HCT116 (cell line): Measurements from ENCODE around the gene BRIP1. TPM values are rescaled to one million over a fixed set of nuclear protein-coding genes. Genes with fewer than 3 reads are reported as not detected.

Source experiments
- ATAC-seq: fragments of 200-7000 bp; cut with Tn5 transposase; 2 replicates; pipeline ENCODE4 v1.9.1; 2020; ENCODE audit warnings: mild to moderate bottlenecking, moderate library complexity
- BruUV-seq: library from RNA; stranded (reverse); fragments of 400-500 nt; replicated peaks from 2 replicates; lab custom pipeline; 2021; lab: Mats Ljungman, UMichigan
- CTCF ChIA-PET: fragments of 300-600 bp; sonication (Branson Sonifier 250); formaldehyde crosslinking; loops from one replicate; lab custom pipeline; 2021; ENCODE audit warnings: antibody characterized with exemption; lab: Charles Lee
- POLR2A ChIA-PET: fragments of 300-600, 350-600 bp; sonication (Branson Sonifier 250); formaldehyde crosslinking; loops from one replicate; lab custom pipeline; 2021; ENCODE audit warnings: antibody characterized with exemption; lab: Charles Lee
- RAD21 ChIA-PET, 2 experiments: fragments of 300-600 bp; sonication (Branson Sonifier 250); formaldehyde crosslinking; loops; one replicate each; lab custom pipeline; 2023; ENCODE audit warnings: low total read pairs in 2 of 2; ENCODE audit not compliant: uncharacterized antibody in 2 of 2, unreplicated experiment in 2 of 2, low non-redundant PET in 1 of 2; lab: Charles Lee
- DNase-seq: peaks from one replicate; pipeline ENCODE4 v3.0.0-alpha.2; 2010; ENCODE audit warnings: low read depth, low spot score
- H2AFZ ChIP-seq: fragments of 200-600 bp; shearing (Covaris generic), sonication (generic); 2 replicates; pipeline ENCODE4 v1.6.1; 2017; ENCODE audit warnings: low read depth, mixed run types, mixed read lengths, antibody characterized with exemption, low read length; ENCODE audit not compliant: poor library complexity, severe bottlenecking
- H3K27ac ChIP-seq: 2 replicates; pipeline ENCODE4 v1.5.1; 2012; ENCODE audit warnings: low read depth, low read length
- H3K27me3 ChIP-seq: fragments of 200-600 bp; sonication (generic); 2 replicates; pipeline ENCODE4 v1.6.1; 2016; ENCODE audit warnings: mixed run types, low read length, mixed read lengths; ENCODE audit not compliant: insufficient read depth
- H3K36me3 ChIP-seq, 2 experiments: fragments of 200-500 bp in 1 of 2; fragments of 200-600 bp in 1 of 2; sonication (Bioruptor generic) in 1 of 2; sonication (generic) in 1 of 2; 2 replicates each; pipeline versions ENCODE4 v1.5.1 to v1.6.1; 2014 to 2016; ENCODE audit warnings: low read length in 2 of 2, inconsistent platforms in 1 of 2, mixed read lengths in 1 of 2, mixed run types in 1 of 2; ENCODE audit not compliant: insufficient read depth in 2 of 2, control insufficient read depth in 1 of 2
- H3K4me1 ChIP-seq, 2 experiments: fragments of 200-600 bp in 1 of 2; sonication (generic) in 1 of 2; 2 replicates each; pipeline versions ENCODE4 v1.5.1 to v1.6.1; 2012 to 2017; ENCODE audit warnings: low read length in 2 of 2, inconsistent platforms in 1 of 2, mild to moderate bottlenecking in 1 of 2, mixed read lengths in 1 of 2, mixed run types in 1 of 2, moderate library complexity in 1 of 2; ENCODE audit not compliant: insufficient read depth in 2 of 2, control insufficient read depth in 1 of 2
- H3K4me2 ChIP-seq: fragments of 200-600 bp; sonication (generic); 2 replicates; pipeline ENCODE4 v1.6.1; 2017; ENCODE audit warnings: mixed run types, low read length, mixed read lengths
- H3K4me3 ChIP-seq, 2 experiments: fragments of 200-600 bp in 1 of 2; sonication (generic) in 1 of 2; replicated peaks in 1 of 2; 2 replicates each; pipeline ENCODE4 v1.5.1; 2011 to 2016; ENCODE audit warnings: low read length in 2 of 2, control low read depth in 1 of 2, low read depth in 1 of 2, mild to moderate bottlenecking in 1 of 2, mixed read lengths in 1 of 2, mixed run types in 1 of 2
- H3K79me2 ChIP-seq: fragments of 200-600 bp; sonication (generic); 2 replicates; pipeline ENCODE4 v1.6.1; 2017; ENCODE audit warnings: mild to moderate bottlenecking, mixed run types, low read length, moderate library complexity, mixed read lengths; ENCODE audit not compliant: insufficient read depth
- H3K9ac ChIP-seq: fragments of 200-600 bp; sonication (generic); 2 replicates; pipeline ENCODE4 v1.6.1; 2016; ENCODE audit warnings: low read length, mixed read lengths
- H3K9me2 ChIP-seq: fragments of 200-600 bp; sonication (generic), shearing (Covaris generic); 2 replicates; pipeline ENCODE4 v1.6.1; 2017; ENCODE audit warnings: mixed run types, mild to moderate bottlenecking, moderate library complexity; ENCODE audit not compliant: insufficient read depth
- H3K9me3 ChIP-seq, 2 experiments: fragments of 200-500 bp in 1 of 2; fragments of 200-600 bp in 1 of 2; sonication (Bioruptor generic) in 1 of 2; sonication (generic) in 1 of 2; 2 replicates each; pipeline ENCODE4 v1.6.1; 2014 to 2017; ENCODE audit warnings: low read length in 2 of 2, mixed read lengths in 2 of 2, inconsistent platforms in 1 of 2, low read depth in 1 of 2, mild to moderate bottlenecking in 1 of 2, mixed run types in 1 of 2, moderate library complexity in 1 of 2; ENCODE audit not compliant: control insufficient read depth in 1 of 2, insufficient read depth in 1 of 2
- H4K20me1 ChIP-seq: fragments of 200-600 bp; sonication (generic), shearing (Covaris generic); 2 replicates; pipeline ENCODE4 v1.6.1; 2017; ENCODE audit warnings: mixed run types, mild to moderate bottlenecking, moderate library complexity; ENCODE audit not compliant: insufficient read depth
- CBX3 ChIP-seq: IDR thresholded peaks from 2 replicates; pipeline ENCODE4 v1.6.1; 2012; ENCODE audit warnings: low read depth
- CEBPB ChIP-seq: IDR thresholded peaks from 2 replicates; pipeline ENCODE4 v1.6.1; 2012; ENCODE audit warnings: low read depth
- EGR1 ChIP-seq: IDR thresholded peaks from 2 replicates; pipeline ENCODE4 v1.6.1; 2012; ENCODE audit warnings: low read depth
- ELF1 ChIP-seq: IDR thresholded peaks from 2 replicates; pipeline ENCODE4 v1.6.1; 2012; ENCODE audit warnings: low read depth, borderline replicate concordance
- EZH2 ChIP-seq: fragments of 200-600 bp; sonication (generic); IDR thresholded peaks from 2 replicates; pipeline ENCODE4 v1.6.1; 2017; ENCODE audit warnings: antibody characterized with exemption, mixed run types
- EZH2phosphoT487 ChIP-seq: fragments of 200-600 bp; IDR thresholded peaks from 2 replicates; pipeline ENCODE4 v1.6.1; 2018; ENCODE audit warnings: antibody characterized with exemption, borderline replicate concordance
- POLR2A ChIP-seq: IDR thresholded peaks from 2 replicates; pipeline ENCODE4 v1.7.0; 2011; ENCODE audit warnings: borderline replicate concordance; ENCODE audit not compliant: insufficient read depth, insufficient read length; ENCODE audit errors: extremely low read depth
- SIN3A ChIP-seq: IDR thresholded peaks from 2 replicates; pipeline ENCODE4 v1.6.1; 2012; ENCODE audit warnings: low read depth
- SP1 ChIP-seq: IDR thresholded peaks from 2 replicates; pipeline ENCODE4 v1.6.1; 2012; ENCODE audit warnings: low read depth
- SRF ChIP-seq: IDR thresholded peaks from 2 replicates; pipeline ENCODE4 v1.6.1; 2012; ENCODE audit warnings: low read depth
- TCF7L2 ChIP-seq: IDR thresholded peaks from 2 replicates; pipeline ENCODE4 v1.7.0; 2011; ENCODE audit warnings: borderline replicate concordance, inconsistent platforms; ENCODE audit not compliant: insufficient read depth, insufficient read length; ENCODE audit errors: extremely low read depth
- YY1 ChIP-seq: IDR thresholded peaks from 2 replicates; pipeline ENCODE4 v1.6.1; 2011; ENCODE audit warnings: low read length, low read depth, moderate library complexity, mild to moderate bottlenecking; ENCODE audit not compliant: insufficient replicate concordance; ENCODE audit errors: extremely low read depth
- ZFX ChIP-seq: fragments of 450-650 bp; IDR thresholded peaks from 2 replicates; pipeline ENCODE4 v1.6.1; 2017
- ZNF274 ChIP-seq: fragments of 200-500 bp; sonication (Bioruptor generic); IDR thresholded peaks from 2 replicates; pipeline ENCODE4 v1.6.1; 2014; ENCODE audit warnings: mild to moderate bottlenecking, low read depth, low read length, inconsistent platforms
- intact Hi-C: fragments of 100-400 bp; cut with micrococcal nuclease; formaldehyde crosslinking; loops from 2 replicates; pipeline ENCODE4 v1.10.0; 2022
- total RNA-seq: library from RNA; stranded (reverse); gene quantifications from one replicate; pipeline ENCODE4 v1.2.1, GENCODE V29; 2021; ENCODE audit not compliant: unreplicated experiment
- TF ChIP-seq, protein P1 (sequence below): IDR thresholded peaks from 2 replicates; pipeline ENCODE4 v1.6.1; 2012; ENCODE audit warnings: low read depth
- TF ChIP-seq, protein P2 (sequence below): IDR thresholded peaks from 2 replicates; pipeline ENCODE4 v1.6.1; 2012
- TF ChIP-seq, protein P3 (sequence below): IDR thresholded peaks from 2 replicates; pipeline ENCODE4 v1.6.1; 2011; ENCODE audit warnings: mild to moderate bottlenecking, low read length, moderate library complexity; ENCODE audit not compliant: insufficient replicate concordance; ENCODE audit errors: extremely low read depth

The BRIP1 gene
- total RNA-seq, 1 experiment from 2014 or later = 22.2 TPM

DNA sequence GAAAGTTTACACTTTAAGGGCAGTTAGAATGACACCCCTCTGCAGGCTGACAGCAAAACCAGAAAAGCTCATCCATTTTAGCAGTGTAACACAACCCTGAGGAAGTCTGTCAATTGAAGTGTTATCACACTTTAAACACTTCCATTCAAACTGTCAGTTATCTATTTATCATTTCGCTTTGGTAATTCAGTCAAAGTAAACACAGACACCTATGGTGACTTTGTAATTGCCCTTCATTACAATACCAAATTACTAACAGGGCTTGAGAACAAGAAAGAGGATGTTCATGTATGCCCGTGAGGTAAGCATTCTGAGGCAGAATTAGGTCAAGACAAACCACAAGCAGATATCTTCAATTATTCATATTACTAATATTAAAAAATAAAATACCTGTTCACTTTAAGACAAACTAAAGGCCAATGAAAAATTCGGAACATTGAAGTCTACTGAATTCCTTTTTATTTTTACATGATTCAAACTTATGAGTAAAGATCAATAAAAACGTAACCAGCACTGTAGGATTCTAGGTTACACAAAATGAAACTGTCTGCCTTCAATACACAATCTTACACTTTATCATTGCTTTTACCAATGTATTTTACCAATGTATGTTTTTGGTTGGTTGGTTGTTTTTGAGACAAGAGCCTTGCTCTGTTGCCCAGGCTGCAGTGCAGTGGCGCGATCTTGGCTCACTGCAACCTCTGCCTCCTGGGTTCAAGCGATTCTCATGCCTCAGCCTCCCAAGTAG is 57.1 kb downstream of the BRIP1 start:
- RAD21 ChIA-PET = no interaction called here
- TF ChIP-seq ZFX = no peak
- TF ChIP-seq CEBPB = no peak
- TF ChIP-seq ZNF274 = no peak
- no peak for TF ChIP-seq CBX3
- TF ChIP-seq SIN3A = no peak
- TF ChIP-seq SP1 = no peak
- TF ChIP-seq, protein P1, sequence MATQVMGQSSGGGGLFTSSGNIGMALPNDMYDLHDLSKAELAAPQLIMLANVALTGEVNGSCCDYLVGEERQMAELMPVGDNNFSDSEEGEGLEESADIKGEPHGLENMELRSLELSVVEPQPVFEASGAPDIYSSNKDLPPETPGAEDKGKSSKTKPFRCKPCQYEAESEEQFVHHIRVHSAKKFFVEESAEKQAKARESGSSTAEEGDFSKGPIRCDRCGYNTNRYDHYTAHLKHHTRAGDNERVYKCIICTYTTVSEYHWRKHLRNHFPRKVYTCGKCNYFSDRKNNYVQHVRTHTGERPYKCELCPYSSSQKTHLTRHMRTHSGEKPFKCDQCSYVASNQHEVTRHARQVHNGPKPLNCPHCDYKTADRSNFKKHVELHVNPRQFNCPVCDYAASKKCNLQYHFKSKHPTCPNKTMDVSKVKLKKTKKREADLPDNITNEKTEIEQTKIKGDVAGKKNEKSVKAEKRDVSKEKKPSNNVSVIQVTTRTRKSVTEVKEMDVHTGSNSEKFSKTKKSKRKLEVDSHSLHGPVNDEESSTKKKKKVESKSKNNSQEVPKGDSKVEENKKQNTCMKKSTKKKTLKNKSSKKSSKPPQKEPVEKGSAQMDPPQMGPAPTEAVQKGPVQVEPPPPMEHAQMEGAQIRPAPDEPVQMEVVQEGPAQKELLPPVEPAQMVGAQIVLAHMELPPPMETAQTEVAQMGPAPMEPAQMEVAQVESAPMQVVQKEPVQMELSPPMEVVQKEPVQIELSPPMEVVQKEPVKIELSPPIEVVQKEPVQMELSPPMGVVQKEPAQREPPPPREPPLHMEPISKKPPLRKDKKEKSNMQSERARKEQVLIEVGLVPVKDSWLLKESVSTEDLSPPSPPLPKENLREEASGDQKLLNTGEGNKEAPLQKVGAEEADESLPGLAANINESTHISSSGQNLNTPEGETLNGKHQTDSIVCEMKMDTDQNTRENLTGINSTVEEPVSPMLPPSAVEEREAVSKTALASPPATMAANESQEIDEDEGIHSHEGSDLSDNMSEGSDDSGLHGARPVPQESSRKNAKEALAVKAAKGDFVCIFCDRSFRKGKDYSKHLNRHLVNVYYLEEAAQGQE = no peak
- no peak for TF ChIP-seq YY1
- TF ChIP-seq, protein P2, sequence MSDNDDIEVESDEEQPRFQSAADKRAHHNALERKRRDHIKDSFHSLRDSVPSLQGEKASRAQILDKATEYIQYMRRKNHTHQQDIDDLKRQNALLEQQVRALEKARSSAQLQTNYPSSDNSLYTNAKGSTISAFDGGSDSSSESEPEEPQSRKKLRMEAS = no peak
- TF ChIP-seq TCF7L2 = no peak
- TF ChIP-seq EGR1 = no peak
- TF ChIP-seq SRF = no peak
- no peak for TF ChIP-seq ELF1
- no peak for TF ChIP-seq EZH2phosphoT487
- TF ChIP-seq POLR2A = no peak
- TF ChIP-seq EZH2 = no peak
- TF ChIP-seq, protein P3, sequence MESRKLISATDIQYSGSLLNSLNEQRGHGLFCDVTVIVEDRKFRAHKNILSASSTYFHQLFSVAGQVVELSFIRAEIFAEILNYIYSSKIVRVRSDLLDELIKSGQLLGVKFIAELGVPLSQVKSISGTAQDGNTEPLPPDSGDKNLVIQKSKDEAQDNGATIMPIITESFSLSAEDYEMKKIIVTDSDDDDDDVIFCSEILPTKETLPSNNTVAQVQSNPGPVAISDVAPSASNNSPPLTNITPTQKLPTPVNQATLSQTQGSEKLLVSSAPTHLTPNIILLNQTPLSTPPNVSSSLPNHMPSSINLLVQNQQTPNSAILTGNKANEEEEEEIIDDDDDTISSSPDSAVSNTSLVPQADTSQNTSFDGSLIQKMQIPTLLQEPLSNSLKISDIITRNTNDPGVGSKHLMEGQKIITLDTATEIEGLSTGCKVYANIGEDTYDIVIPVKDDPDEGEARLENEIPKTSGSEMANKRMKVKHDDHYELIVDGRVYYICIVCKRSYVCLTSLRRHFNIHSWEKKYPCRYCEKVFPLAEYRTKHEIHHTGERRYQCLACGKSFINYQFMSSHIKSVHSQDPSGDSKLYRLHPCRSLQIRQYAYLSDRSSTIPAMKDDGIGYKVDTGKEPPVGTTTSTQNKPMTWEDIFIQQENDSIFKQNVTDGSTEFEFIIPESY = no peak
- Histone ChIP-seq H2AFZ (no peak overlapping the region), H3K27me3 (no peaks in the 10 kb centered on the region), H3K4me1 (peaks cover 11 to 24% of the 10 kb centered on the region in 2 experiments), H3K9ac (no peak overlapping the region), H3K79me2 (no peaks in the 10 kb centered on the region), H3K9me2 (no peaks in the 10 kb centered on the region), H3K4me2 (peak overlapping the region; percentile 28), H3K27ac (peak overlapping the region; percentile 23; the same call in 1 of the 2 replicates), H3K36me3 (peaks cover 0 to 6% of the 10 kb centered on the region in 2 experiments; a peak in 2 of 4 replicates), H3K9me3 (no peaks in the 10 kb centered on the region), H4K20me1 (no peaks in the 10 kb centered on the region), H3K4me3 (no peak overlapping the region)
- intact Hi-C loops = no loop called here
- no peak for DNase-seq
- CTCF ChIA-PET = no interaction called here
- POLR2A ChIA-PET = no interaction called here
- ATAC-seq = peak; percentile 36; the same call in 1 of the 2 replicates
- BruUV-seq = no TSS peak
